Stimulated activated naive CD4-positive, alpha-beta T cell treated with Interleukin-2 at 50 U/mL for 16 hours (primary cell): ENCODE results near the gene TYSND1.
A peak's percentile ranks its signal among the peaks of the same experiment; 100 is the strongest.
"Not testable (repeated sequence)": the region's sequence is repeated elsewhere in the genome, so short reads cannot be mapped to it uniquely, and the experiment has no call there.

Source experiments
- DNase-seq: peaks from one replicate; lab custom pipeline; 2025; lab: John Stamatoyannopoulos, UW

TYSND1 gene, protein sequence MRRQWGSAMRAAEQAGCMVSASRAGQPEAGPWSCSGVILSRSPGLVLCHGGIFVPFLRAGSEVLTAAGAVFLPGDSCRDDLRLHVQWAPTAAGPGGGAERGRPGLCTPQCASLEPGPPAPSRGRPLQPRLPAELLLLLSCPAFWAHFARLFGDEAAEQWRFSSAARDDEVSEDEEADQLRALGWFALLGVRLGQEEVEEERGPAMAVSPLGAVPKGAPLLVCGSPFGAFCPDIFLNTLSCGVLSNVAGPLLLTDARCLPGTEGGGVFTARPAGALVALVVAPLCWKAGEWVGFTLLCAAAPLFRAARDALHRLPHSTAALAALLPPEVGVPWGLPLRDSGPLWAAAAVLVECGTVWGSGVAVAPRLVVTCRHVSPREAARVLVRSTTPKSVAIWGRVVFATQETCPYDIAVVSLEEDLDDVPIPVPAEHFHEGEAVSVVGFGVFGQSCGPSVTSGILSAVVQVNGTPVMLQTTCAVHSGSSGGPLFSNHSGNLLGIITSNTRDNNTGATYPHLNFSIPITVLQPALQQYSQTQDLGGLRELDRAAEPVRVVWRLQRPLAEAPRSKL

GRCh38 chr10:70146489-70147258 is at the start of gene TYSND1:
TSS of gene TYSND1 (minus strand) at chr10:70146700. CDS start at chr10:70146586, 114 bp downstream.
- DNase-seq: peak; percentile 93

- DNase-seq: no peak
These were observed 46.9 kb upstream of the TYSND1 start for GRCh38 chr10:70193391-70193844.

DNA sequence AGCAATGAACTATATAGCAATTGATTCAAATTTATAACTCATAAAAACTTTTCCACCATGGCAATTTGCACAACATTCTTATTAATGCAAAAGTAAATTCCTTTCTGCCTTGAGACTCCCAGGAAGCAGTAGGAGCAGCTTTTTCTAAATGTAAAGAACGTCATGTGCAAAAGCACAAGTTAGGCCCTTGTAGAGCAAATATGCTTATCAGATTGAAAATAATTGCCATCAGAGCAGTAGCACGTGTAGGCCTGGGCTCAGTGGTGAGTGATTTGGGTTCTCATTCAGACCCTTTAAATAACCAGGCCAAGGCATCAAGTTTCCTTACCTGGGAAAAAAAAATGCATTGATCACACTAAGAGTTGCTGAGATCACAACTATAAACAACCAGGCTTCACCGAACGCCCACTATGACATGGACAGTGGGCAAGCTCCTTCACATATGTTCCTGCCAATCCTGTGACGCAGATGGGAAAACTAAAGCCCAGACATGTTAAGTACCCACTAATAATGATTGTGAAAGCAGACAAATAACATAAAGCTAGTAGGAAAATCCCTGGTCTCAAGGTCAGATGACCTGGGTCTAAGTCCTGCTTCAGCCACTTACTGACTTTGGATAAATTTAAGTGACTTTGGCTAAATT is 45.9 kb upstream of the TYSND1 start:
- DNase-seq: no peak

DNA sequence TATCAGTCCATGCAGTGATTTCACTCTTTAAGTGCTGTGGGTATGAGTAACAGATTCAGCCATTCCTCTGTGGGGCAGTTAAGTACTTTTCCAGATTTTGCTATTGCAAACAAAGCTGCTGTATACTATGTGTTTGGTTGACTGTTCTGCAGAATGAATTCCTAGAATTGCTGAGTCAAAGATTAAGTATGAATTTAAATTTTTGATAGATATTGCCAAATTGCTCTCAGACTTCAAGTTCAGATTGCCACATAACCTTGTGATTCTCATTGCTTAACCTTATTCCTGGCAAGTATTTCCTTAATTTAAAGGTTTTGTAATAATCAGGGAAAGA is 45.4 kb upstream of the TYSND1 start:
- DNase-seq: no peak

- no peak for DNase-seq
These were observed 44.9 kb upstream of the TYSND1 start for GRCh38 chr10:70191161-70191971.

DNA sequence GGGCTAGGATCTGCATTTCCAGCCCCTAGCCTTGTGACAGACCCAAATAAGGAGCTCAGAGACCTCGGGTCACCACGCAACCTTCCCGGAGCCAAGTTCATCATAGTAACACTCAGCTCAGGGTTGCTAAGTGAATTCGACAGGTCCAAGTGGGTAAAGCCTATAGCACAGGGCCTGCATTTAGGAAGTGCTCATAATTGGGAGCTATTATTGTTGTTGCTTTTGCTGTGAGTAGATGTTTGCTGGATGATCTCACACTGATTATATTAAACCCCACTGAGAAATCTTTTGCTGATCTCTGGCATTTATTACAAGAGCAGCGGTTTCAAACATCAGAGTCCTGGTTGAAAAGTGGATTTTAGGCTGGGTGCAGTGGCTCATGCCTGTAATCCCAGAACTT is 44.1 kb upstream of the TYSND1 start:
- no peak for DNase-seq

GRCh38 chr10:70190102-70190501 is 43.6 kb upstream of the TYSND1 start:
- no peak for DNase-seq

GRCh38 chr10:70188768-70189167 is 42.3 kb upstream of the TYSND1 start:
- no peak for DNase-seq

DNA sequence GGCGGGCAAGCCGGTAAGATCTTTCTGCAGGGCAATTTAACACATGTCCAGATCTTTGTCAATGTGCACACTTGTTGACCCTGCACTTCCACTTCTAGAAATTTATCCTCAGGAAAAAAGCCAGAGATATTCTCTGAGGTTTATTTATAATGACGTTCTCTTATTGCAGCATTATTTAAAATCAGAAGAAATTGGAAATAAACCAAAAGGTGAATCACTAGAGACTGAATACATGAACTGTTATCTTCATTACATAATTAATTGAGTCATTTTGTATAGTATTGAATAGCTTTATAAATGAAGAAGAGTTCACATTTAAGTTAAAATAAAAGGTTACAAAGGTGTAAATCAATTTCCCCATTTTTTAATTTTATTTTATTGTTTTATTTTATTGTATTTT is 40.1 kb upstream of the TYSND1 start:
- DNase-seq: no peak

GRCh38 chr10:70186090-70186489 is 39.6 kb upstream of the TYSND1 start:
- DNase-seq: no peak

DNA sequence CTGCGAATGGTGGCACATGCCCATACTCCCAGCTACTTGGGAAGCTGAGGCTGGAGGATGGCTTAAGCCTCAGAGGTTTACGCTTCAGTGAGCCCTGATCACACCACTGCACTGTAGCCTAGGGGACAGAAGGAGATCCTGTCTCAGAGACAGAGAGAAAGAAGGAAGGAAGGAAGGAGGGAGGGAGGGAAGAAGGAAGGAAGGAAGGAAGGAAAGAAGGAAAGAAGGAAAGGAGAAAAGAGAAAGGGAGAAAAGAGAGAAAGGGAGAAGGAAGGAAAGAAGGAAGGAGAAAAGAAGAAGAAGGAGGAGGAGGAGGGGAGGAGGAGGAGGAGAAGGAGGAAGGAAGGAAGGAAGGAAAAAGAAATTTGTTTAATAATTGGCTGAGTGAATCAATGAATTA is 36.8 kb upstream of the TYSND1 start:
- no peak for DNase-seq

GRCh38 chr10:70179209-70179608 is 32.7 kb upstream of the TYSND1 start:
- not testable (repeated sequence) for DNase-seq

DNA sequence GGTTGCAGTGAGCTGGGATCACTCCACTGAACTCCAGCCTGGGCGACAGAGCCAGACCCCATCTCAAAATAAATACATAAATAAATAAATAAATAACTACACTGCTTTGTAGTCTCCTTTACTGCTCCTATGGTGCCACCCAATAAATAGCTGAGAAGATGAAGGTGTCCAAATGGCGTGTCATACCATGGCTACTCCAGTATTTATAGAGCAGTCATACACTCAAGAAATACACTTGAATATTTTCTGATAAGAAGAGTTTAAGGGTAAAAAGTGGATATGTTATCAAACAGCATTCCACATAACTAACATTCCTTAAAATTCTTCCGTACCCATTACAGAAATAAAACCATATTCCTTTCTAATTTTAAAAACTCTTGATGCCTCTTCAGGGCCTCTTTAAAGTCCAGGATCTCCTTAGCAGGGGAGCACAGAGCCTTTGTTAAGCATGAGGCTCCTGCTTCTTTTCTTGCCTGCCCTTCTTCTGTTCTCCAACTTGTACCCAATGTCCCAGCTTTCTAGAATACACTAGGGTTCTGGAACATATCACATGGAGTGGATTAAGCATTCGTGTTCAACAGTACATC is 31.7 kb upstream of the TYSND1 start:
- DNase-seq: no peak

GRCh38 chr10:70176441-70176840 is 29.9 kb upstream of the TYSND1 start:
- no peak for DNase-seq

- DNase-seq: no peak
These were observed 29.0 kb upstream of the TYSND1 start for GRCh38 chr10:70175516-70175915.

GRCh38 chr10:70174058-70174741 is 27.7 kb upstream of the TYSND1 start:
- DNase-seq: peak; percentile 7

DNA sequence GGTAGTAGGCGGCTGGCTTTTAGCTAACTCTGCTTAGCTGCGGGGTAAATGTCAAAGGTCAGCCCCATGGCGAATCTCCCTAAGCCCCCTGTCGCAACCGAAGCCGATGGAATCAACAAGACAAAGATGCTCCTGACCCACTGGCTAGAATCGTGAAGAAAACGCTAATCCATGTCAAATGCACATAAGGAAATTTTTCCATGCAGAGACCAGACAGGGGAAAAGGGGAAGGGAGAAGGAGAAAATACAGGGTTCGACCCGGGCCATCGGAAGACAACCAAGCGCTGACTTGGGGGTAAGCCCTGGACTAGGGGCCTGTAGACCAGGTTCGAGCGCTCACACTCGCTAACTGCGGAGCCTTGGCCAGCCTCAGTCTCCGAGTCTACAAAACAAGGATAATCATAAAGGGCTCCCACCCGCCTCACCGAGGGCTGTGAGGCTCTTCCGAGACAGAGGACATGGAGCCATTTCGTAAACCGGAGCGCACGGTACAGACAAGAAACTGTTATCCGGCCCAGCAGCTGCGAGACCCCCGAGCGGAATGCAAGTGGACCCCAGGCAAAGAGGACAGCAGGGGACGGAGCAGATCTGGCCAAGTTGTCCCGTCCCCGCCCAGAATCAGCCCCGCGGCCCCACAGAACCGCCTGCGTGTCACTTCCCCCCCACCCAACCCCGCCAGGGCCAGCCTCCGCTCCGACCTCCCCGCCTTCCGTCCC is 23.3 kb upstream of the TYSND1 start:
- no peak for DNase-seq

DNA sequence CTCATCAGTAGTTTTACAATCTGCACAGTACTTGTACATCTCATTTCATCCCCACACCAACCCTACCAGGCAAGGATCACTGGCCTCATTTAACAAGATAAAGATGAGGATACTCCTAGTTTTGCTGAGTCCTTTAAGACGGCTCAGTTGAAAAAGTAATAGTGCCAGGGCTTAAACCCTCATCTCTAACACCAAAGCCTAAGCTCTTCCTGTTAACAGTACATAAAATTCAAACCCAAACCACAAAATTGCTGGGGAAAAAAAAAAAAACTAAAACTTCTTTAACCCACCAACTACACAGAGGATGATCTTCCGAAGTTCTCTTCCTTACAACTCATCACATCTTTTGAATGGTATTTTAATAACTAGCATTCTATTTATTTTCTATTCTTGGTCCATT is 22.5 kb upstream of the TYSND1 start:
- no peak for DNase-seq

GRCh38 chr10:70167246-70167645 is 20.7 kb upstream of the TYSND1 start:
- no peak for DNase-seq

- no peak for DNase-seq
These were observed 19.9 kb upstream of the TYSND1 start for GRCh38 chr10:70166394-70166793.
